Smooth muscle cell of the brain vasculature (primary cell): ENCODE data around the gene MACROH2A2.
"Not testable (repeated sequence)": the region's sequence is repeated elsewhere in the genome, so short reads cannot be mapped to it uniquely, and the experiment has no call there.

Source experiments
- DNase-seq: peaks from one replicate; pipeline ENCODE4 v3.0.0-alpha.2; 2012; ENCODE audit warnings: low read depth, low spot score

Gene MACROH2A2

DNA sequence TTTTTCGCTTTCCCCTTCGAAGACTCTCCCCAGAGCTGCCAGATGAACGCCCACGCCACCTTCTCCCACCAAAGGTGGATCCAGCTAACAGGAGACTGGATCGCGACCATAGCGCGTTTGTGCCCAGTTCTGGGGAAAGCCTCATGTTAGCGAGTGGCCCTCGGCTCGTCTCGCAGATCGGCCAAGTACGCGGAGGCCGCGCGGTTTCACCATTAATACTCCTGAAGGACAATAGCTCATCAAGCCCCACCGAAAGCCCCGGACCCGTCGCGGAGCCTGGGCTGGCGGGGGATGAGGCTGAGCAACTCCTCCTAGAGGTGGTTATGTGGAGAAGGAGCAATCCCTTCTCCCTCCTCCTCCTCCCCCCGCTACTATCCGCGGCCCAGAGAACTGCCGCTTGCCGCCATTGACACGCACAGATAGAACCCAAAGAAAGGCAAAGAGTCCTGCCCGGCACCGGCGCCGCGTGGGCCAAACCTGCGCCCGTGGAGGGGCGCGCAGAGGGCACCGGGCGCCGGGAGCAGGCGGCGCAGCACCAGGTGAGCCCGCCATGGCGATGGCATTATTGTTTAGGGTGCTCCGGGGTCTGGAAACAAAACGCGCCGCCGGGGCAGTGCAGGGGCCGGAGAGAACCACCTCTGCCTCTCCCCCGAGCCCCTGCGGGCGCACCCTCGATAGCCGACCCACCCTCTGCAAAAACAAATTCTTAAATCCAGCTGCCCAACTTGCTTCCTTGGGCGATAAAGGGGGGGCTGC is at the start of gene MACROH2A2:
Gene MACROH2A2, plus strand, starts transcription at position 385 of the 756 bp plus-strand sequence. CDS start 22,813 bp downstream, outside the sequence.
- DNase-seq: peak; percentile 17

DNA sequence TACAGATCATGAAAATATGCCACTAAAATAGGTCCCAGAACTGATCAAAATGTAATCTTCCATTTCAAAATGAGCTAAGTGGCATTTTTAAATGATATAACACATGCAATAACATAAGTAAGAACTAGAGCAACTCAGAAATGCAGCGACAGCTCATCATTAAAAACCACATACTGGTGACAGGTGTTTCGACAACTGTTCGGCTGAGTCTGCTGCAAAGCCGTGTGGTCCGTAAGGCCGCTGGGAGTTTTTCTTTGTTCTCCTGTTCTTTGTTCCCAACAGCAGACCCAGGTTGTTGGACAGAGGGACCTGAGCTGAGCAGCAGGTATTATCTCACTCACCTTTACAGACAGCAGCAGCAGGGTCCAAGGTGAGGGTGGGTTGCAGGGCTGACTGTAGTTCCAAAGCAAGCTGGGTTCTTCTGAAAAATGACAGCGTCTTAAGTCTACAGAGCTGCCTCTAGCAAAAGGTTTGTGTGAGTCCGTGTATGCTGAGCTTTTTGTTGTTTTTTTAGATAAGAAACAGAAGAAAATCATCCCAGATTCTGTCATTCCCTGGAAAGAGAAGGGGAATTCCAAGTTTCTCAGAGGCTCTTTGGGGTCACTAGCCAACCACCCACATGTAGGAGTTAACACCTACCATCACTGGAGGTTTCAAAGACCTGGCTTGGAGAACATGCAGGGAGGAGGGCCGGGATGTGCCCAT is 45.4 kb upstream of the MACROH2A2 start:
- no peak for DNase-seq

DNA sequence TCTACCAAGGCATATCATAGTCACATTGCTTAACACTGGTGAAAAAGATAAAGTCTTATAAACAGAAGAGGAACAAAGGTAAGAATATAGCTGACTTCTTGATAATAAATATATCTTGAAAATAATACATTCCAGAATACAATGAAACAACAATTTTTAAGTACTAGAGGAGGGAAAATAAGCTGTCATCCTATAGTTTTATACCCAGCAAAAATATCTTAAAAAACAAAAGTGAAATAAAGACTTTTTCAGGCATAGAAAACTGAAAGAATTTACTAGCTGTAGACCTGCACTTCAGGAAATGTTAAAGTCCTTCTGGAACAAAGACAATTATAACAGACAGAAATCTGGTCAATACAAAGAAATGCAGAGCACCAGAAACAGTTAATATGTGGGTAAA is 21.4 kb upstream of the MACROH2A2 start:
- no peak for DNase-seq

DNA sequence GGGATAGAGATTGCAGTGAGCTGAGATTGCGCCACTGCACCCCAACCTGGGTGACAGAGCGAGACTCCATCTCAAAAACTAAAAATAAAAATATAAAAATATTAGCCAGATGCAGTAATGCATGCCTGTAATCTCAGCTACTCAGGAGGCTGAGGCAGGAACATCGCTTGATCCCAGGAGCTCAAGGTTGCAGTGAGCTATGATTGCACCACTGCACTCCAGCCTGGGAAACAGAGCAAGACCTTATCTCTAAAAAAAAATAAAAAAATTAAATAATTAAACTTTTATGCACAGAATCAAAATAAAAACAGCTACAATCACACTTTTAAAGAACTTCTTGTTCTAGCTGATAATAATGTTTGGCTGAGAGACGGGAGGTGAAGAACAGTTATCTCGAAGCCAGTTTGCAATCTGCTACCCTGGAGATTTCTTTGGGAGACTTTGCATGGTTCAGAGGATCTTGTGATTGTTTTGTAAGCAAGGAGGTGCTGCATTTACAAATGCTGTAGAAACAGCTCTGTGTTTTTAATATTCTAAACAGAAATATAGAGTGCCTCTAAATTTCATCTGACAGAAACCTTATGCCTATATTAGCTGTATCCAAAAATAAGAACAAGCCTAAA is 19.9 kb upstream of the MACROH2A2 start:
- no peak for DNase-seq

DNA sequence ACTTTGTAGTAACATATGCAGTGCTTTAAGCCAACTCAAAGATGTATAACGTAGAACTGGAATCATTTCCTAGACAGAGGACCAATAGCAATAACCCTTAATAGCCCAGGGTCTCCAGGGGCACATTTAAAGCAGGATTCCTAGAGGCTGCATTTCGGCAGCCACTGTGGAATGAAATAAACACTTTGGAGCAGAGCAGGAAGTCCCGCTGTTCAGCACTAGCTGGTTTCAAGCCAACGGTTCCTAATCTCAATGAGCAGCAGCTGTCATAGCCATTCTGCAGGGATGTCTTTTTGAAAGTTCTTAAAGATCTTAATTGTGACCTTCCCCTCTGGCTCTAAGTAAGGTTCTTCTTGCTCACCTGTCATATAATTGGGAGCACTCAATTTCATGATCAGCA is 18.4 kb upstream of the MACROH2A2 start:
- no peak for DNase-seq

DNA sequence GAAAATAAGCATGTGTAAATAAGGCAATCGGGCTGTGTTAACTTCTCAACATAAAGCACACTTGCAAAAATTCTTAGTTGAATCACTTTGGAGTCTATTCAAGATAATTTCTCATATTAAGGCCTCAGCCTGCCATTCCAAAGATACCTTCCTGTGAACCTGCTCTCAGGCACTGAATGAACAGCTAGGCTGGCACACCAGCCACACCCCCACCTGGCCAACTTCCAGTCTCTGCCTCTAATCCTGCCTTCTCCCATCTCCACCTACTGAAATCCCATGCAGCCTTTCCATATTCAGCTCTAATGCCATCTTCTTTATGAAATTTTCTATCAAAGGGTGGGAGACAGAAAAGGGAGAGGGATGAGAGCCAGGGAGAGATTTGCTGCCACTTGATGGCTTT is 17.1 kb upstream of the MACROH2A2 start:
- no peak for DNase-seq

DNA sequence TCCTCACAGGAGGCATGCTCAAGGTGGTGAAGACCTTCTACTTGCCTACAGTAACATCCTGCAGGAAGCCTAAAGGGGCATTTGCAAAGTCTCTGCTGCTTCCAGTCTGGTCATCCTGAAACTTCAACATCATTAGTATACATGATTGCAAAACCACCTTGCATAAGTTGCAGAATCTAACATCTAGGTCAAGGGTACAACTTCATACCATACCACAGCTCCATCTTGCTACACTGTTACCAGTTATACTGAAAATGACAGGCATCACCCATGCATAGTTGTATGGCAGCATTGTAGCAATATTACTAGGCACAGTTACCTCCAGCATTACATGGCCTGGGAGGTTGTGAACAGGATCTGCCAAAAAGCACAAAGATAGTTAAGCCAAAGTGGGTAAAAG is 13.7 kb upstream of the MACROH2A2 start:
- no peak for DNase-seq

DNA sequence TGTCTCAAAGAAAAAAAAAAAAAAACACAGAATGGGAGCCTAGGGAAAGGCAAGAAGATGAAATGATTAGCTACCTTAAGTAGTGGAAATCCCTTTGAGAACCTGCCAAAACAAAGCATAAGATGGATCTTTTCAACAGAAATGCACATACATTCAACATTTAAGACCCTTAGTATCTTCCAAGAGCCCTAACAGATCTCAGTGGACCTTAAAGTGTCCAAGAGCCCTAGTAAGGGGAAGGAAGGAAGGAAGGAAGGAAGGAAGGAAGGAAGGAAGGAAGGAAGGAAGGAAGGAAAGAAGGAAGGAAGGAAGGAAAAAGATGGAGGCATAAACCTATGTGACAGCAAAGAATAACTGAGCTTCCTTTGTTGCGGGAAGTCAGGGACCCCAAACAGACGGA is 11.6 kb upstream of the MACROH2A2 start:
- DNase-seq: no peak

DNA sequence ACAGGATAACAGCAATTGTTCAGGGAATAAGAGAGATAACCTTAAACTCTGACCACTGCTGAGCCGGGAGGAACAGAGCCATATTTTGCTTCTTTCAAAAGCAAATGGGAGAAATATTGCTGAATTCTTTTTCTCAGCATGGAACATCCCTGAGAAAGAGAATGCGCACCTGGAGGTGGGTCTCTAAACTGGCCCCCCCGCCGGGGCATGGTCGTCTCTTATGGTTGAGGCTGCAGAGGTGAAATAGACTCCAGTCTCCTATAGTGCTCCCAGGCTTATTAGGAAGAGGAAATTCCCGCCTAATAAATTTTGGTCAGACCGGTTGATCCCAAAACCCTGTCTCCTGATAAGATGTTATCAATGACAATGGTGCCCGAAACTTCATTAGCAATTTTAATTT is 10.9 kb upstream of the MACROH2A2 start:
- not testable (repeated sequence) for DNase-seq

DNA sequence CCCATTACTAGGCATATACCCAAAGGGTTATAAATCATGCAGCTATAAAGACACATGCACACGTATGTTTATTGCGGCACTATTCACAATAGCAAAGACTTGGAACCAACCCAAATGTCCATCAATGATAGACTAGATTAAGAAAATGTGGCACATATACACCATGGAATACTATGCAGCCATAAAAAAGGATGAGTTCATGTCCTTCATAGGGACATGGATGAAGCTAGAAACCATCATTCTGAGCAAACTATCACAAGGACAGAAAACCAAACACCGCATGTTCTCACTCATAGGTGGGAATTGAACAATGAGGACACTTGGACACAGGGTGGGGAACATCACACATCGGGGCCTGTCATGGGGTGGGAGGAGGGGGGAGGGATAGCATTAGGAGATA is 5.6 kb upstream of the MACROH2A2 start:
- DNase-seq: not testable (repeated sequence)

DNA sequence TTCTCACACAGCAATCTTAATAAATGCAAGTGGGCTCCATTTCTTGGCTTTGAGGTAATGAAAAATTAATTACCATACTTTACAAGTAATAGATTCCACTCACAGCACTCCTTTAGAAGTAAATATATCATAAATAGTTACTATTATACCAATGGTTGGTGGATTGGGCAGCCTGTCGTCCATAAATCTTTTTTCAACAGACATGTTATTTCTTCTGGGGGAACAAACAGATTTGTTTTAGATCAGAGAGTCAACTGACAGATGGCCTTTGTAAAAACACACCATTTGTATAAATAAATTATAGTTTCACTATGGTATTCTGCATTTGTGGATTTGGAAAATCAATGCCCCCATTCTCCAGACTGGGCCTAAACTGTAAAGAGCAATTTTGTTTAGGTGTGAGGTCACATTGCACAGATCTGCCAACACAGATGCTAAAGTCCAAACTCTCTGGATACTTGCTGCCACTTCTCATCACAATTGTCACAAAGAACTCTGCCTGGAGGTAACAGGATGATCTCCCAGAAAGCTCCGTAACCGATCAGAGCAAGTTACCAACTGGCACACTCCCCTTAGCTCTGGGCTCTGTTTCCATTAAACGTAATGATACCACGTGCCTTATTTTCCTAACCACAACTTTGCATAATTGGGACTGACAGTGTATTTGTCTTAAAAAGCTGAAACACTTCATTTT is 4.5 kb upstream of the MACROH2A2 start:
- no peak for DNase-seq

DNA sequence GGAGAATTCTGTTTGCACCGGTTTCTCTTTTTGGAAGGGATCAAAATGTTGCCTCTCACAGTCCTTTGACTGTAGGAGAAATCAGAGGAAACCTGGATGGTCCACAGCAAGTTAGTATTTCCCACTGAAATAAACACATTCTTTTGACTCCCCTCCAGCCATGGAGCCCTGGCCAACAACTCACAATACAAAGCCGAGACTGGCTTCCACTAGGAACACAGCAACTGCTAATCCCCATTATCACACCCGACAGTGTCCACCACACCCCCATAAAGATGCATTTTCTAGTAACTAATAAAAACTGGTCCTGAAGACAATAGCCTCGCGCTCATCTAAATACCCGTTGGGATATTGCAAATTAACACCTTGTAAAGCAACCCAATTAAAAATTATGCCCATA is 798 bp upstream of the MACROH2A2 start:
- no peak for DNase-seq

DNA sequence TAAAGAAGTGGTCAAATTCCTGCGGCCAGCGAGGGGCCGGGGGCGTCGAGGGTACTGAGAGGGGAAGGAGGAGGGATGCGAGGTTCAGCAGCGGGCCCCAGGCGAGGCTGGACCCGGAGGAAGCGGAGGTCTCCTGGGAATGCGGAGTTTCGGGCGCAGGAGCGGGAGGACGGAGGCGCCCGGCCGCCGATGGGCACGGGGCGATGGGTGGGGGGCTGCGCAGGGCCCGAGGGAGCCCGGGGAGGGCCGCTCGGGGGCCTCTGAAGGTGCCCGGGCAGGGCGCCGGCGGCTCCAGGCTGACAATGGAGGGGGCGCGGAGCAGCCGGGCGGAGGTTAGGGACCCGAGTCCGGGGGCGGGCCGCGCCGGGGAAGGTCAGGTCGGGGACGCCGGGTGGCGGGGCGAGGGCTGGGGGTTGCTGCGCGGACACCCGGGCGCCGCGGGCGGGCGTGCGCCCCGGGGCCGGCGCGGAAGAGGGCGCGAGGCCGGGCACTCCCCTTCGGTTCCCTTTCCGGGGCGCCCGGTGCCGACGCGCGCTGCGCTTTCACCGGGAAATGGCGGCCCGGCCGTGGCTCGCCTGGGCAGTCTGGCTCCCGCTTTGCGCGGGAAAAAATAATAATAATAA is 683 bp downstream of the MACROH2A2 start:
- no peak for DNase-seq

DNA sequence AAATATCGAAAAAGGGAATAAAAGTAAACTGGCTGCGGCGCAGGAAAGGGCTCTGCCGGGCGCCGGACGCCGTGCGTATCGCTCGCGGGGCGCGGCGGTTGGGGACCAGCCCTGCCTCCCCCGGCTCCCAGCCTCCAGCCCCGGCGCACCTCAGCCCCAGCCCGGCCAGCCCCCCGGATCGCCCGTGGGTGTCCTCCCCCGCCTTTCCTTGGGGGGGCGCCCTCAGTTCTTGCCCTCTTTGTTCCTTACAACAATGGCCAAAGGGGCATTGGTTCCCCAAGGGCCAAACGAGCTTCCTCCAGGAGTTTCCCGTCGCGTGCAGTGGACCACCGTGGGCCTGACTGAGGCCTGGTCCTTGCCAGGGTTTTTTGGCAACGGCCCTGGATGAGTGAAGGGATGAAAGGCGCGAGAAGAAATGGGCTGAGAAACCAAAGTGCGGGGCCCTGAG is 1.2 kb downstream of the MACROH2A2 start:
- no peak for DNase-seq

DNA sequence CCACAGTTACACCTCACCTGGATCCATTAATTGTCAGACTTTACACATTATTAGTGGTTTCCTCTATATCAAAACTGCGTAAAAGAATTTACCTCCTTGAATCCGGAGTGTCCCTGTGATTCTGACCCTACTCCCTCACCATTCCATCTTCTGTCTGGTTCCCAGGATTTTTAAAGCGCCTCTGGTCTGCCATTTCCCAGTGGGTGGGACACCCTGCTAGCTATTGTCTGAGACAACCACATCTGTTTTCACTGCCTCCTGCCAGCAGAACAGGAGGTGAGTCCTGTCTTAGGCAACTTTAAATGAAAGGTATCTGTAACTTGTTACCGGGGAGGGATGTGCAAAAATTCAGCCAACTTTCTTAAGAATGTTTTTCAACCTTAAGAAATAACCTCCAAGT is 2.3 kb downstream of the MACROH2A2 start:
- no peak for DNase-seq

DNA sequence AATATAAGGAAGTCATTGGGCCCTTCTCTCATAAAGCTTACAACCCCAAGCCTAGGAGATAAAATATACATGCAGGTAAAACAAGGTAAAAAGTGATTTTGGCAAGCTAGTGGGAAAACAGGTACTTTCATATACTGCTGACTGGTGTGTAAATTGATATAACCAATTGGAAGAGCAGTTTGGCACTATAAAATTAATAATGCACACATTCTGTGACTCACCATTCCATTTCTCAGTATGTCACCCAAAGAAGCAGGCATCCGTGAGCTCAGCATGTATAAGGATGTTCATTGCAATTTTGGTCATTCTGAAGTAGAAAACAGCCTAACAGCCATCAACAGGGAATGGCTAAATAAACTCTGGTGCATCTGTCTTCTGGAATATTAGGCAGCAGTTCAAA is 2.9 kb downstream of the MACROH2A2 start:
- no peak for DNase-seq

DNA sequence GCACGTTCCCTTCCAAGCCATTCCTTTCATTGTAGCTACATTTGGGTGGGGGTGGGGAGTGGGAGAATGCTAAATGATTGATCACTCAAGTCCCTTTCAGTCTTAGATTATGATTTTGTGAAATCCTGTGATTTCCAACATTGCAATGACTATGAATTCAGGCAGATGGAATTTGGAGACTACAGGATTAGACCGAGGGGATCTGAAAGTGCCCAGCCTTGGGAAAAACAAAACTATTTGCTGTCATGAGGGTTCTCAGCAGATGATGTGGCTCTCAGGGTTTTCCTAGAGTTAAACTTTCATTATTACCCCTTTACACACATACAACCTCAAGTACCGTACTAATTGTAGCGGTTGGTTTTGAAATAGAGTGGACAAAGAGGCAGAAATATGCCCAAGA is 4.7 kb downstream of the MACROH2A2 start:
- no peak for DNase-seq

DNA sequence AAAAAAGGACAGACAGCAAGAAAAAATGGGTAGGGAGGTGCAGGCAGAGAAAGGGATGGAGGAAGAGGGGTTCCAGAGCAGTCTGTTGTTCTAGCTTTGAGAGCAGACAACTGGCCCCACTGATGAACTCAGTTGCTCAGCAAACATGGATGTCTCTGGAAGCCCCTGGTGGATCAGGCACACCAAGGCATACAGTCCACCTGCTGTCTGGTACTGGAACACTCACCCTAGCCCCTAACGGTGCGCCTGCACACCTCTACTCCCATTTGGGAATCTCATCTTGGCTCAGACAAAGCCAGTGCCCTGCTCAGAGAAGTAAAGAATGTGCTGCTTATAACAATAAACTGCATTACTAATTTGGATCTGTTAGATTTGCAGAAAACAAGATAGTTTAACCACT is 7.7 kb downstream of the MACROH2A2 start:
- no peak for DNase-seq

DNA sequence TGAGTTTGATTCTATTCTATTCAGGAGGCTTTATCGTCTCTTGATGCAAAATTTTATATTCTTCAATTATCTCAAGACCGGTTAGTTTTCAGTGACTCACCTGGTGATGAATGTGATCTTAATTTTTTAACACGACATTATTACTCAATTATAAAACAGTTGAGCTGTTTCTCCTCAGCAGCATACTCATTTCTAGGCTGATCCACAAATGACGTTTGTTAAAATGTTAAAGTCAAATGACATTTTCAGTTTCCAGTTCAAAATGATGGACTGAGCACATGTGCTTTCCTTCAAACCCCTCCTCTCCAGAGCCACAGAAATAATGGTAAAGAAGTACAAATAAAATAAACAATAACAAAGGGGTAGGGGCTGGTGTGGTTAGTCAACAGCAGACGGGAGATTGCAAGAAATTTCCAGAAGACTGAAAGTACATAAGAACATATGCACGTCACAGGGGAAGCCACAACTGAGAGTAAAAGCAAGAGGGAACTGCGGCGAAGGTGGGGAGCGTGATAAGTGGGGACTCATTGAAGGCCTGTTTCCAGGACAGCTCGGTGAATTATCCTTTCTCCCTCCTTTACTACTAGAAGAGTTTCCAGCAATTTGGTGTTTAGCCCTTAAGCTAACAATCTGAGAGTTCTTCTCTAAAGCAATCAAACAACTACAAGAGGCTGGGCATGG is 10.9 kb downstream of the MACROH2A2 start:
- DNase-seq: no peak

DNA sequence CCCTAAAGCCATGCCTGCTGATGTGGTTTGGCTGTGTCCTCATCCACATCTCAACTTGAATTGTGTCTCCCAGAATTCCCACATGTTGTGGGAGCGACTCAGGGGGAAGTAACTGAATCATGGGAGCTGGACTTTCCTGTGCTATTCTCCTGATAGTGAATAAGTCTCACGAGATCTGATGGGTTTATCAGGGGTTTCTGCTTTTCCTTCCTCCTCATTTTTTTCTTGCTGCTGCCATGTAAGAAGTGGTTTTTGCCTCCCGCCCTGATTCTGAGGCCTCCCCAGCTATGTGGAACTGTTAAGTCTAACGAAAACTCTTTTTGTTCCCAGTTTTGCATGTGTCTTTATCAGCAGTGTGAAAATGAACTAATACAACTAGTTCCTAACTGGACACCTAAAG is 11.8 kb downstream of the MACROH2A2 start:
- no peak for DNase-seq

DNA sequence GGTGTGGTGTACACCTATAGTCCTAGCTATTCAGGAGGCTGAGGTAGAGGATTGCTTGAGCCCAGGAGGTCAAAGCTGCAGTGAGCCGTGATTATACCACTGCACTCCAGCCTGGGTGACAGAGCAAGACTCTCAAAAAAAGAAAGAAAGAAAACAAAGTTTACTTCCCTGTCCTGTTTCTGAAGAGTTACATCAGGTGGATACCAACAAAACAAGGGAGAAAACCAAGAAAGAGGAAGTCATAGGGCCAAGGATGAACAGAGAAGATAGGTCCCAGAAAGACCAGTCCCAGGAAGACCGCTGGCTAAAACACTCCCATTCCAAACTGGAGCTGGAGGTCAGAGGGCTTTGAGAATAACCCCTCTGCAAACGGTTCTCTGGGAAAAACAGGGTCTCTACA is 13.5 kb downstream of the MACROH2A2 start:
- no peak for DNase-seq
